Measurements from ENCODE around the gene TBC1D3G.
"Not testable (repeated sequence)": the region's sequence is repeated elsewhere in the genome, so short reads cannot be mapped to it uniquely, and the experiment has no call there.

GRCh38 chr17:36362496-36362895 is 38.8 kb downstream of the TBC1D3G start:
- not testable (repeated sequence) for TF ChIP-seq CTCF (conservative IDR thresholded peaks at IDR 0.05); ZFX (IDR thresholded peaks at IDR 0.05)

Data from C4-2B (cell line).